DOHH2 (cell line): ENCODE measurements around the gene FARS2.

Experiments
- H3F3A ChIP-seq: fragments of 200-600 bp; sonication (generic), shearing (Covaris generic); 2 replicates; pipeline ENCODE4 v1.6.0; 2016; ENCODE audit warnings: antibody characterized with exemption, mild to moderate bottlenecking; ENCODE audit not compliant: control insufficient read depth, insufficient read depth
- H3K27ac ChIP-seq: fragments of 200-600 bp; sonication (generic); 2 replicates; pipeline ENCODE4 v1.5.1; 2014; ENCODE audit warnings: low read depth, mild to moderate bottlenecking, low read length, moderate library complexity
- H3K27me3 ChIP-seq: fragments of 200-600 bp; sonication (generic); 2 replicates; pipeline ENCODE4 v1.6.1; 2014; ENCODE audit warnings: mild to moderate bottlenecking, low read length, mixed read lengths; ENCODE audit not compliant: control insufficient read depth
- H3K36me3 ChIP-seq: fragments of 200-600 bp; sonication (generic); 2 replicates; pipeline ENCODE4 v1.6.1; 2014; ENCODE audit warnings: mild to moderate bottlenecking, low read length, moderate library complexity, mixed read lengths; ENCODE audit not compliant: control insufficient read depth
- H3K4me1 ChIP-seq: fragments of 200-600 bp; sonication (generic); 2 replicates; pipeline ENCODE4 v1.6.1; 2014; ENCODE audit warnings: mild to moderate bottlenecking, low read length, mixed read lengths; ENCODE audit not compliant: control insufficient read depth
- H3K4me2 ChIP-seq: fragments of 200-600 bp; sonication (generic); 2 replicates; pipeline ENCODE4 v1.6.0; 2014; ENCODE audit warnings: mild to moderate bottlenecking, low read length, moderate library complexity
- H3K4me3 ChIP-seq: fragments of 200-600 bp; sonication (generic); 2 replicates; pipeline ENCODE4 v1.5.1; 2014; ENCODE audit warnings: mild to moderate bottlenecking, low read length, mixed read lengths
- H3K79me2 ChIP-seq: fragments of 200-600 bp; sonication (generic); 2 replicates; pipeline ENCODE4 v1.6.1; 2014; ENCODE audit warnings: mild to moderate bottlenecking, low read length, mixed read lengths; ENCODE audit not compliant: control insufficient read depth
- H3K9me2 ChIP-seq: fragments of 200-600 bp; sonication (generic); replicated peaks from 2 replicates; pipeline ENCODE4 v1.6.1; 2014; ENCODE audit warnings: mild to moderate bottlenecking, low read length, mixed read lengths; ENCODE audit not compliant: control insufficient read depth
- H3K9me3 ChIP-seq: fragments of 200-600 bp; sonication (generic); 2 replicates; pipeline ENCODE4 v1.6.1; 2014; ENCODE audit warnings: antibody characterized with exemption, low read length, mixed read lengths; ENCODE audit not compliant: control insufficient read depth, insufficient read depth
- H4K20me1 ChIP-seq: fragments of 200-600 bp; sonication (generic); 2 replicates; pipeline ENCODE4 v1.6.0; 2014; ENCODE audit warnings: low read depth, mild to moderate bottlenecking, antibody characterized with exemption, low read length, moderate library complexity; ENCODE audit not compliant: control insufficient read depth, insufficient read depth
- EZH2phosphoT487 ChIP-seq: fragments of 200-600 bp; sonication (generic); IDR thresholded peaks from 2 replicates; pipeline ENCODE4 v1.6.1; 2017; ENCODE audit warnings: borderline replicate concordance, mild to moderate bottlenecking, antibody characterized with exemption, low read length, moderate library complexity, mixed read lengths
- TF ChIP-seq, protein P1 (sequence below): fragments of 200-600 bp; sonication (generic); IDR thresholded peaks from one replicate; pipeline ENCODE4 v1.5.1; 2014; ENCODE audit warnings: antibody characterized with exemption, mild to moderate bottlenecking, low read depth, low read length; ENCODE audit not compliant: poor library complexity, severe bottlenecking

FARS2 gene

DNA sequence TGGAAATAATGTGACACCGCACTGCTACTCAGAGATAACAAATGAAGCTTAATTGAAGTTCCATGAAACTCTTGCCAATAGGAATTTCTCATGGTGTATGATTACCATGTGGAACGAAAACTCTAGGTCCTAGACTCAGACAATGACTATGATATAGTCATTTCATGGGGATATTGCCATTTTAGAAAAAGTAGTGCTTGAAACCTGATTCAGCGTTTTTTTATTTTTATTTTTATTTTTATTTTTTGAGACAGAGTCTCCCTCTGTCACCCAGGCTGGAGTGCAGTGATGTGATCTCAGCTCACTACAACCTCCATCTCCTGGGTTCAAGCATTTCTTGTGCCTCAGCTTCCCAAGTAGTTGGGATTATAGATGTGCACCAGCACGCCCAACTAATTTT is 253.9 kb downstream of the FARS2 start:
- Histone ChIP-seq H3K79me2 (no peaks in the 10 kb centered on the region), H3K27ac (no peak overlapping the region), H3K9me2 (no peaks in the 10 kb centered on the region), H3K4me3 (no peak overlapping the region), H3K9me3 (no peaks in the 10 kb centered on the region), H3K4me1 (no peaks in the 10 kb centered on the region), H4K20me1 (no peaks in the 10 kb centered on the region), H3F3A (no peaks in the 10 kb centered on the region), H3K4me2 (no peak overlapping the region), H3K36me3 (no peaks in the 10 kb centered on the region), H3K27me3 (no peaks in the 10 kb centered on the region)
- no peak for TF ChIP-seq EZH2phosphoT487
- TF ChIP-seq, protein P1, sequence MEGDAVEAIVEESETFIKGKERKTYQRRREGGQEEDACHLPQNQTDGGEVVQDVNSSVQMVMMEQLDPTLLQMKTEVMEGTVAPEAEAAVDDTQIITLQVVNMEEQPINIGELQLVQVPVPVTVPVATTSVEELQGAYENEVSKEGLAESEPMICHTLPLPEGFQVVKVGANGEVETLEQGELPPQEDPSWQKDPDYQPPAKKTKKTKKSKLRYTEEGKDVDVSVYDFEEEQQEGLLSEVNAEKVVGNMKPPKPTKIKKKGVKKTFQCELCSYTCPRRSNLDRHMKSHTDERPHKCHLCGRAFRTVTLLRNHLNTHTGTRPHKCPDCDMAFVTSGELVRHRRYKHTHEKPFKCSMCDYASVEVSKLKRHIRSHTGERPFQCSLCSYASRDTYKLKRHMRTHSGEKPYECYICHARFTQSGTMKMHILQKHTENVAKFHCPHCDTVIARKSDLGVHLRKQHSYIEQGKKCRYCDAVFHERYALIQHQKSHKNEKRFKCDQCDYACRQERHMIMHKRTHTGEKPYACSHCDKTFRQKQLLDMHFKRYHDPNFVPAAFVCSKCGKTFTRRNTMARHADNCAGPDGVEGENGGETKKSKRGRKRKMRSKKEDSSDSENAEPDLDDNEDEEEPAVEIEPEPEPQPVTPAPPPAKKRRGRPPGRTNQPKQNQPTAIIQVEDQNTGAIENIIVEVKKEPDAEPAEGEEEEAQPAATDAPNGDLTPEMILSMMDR, result no peak

DNA sequence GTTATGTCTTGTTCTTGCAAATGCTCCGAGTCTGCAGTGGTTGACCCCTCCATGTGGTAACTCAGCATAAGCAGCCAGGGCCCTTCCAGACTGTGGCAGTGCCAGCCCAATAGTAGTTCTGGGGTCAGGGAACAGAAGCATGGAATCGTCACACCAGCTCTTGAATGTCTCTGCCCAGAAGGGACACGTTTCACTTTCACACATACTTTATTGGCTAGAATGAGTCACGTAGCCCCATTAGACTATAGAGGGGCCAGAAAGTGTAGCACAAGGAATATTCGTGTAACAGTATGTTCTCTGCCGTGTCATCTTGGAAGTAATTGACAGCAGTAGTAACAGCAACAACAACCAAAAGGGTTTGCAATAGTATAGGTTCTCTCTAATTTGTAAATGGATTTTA is 254.7 kb downstream of the FARS2 start:
- TF ChIP-seq, protein P1, result no peak
- no peak for TF ChIP-seq EZH2phosphoT487
- H3K9me2 ChIP-seq, result no peaks in the 10 kb centered on the region
- H3K27ac ChIP-seq, result no peak overlapping the region

DNA sequence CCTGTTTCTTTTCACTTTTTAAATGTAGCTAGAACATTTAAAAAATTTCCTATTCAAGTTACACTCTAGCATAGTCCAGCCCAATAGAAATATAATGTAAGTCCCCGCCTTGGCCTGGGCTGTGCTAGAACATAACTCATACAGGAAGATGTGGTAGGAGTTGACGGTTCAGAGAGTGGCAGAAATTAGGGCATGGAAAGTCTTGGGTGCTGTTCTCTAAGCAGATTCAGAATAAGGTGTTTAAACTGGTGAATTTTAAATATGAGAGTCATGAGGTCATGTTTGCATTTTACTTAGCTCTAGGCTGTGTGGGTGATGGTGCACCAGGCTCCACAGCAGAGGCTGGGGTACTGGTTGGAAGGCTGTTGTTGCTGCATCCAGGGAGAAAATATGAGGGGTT is 256.5 kb downstream of the FARS2 start:
- Histone ChIP-seq H3K27me3 (no peaks in the 10 kb centered on the region), H3K27ac (no peak overlapping the region), H3F3A (no peaks in the 10 kb centered on the region), H3K4me2 (no peak overlapping the region), H4K20me1 (no peaks in the 10 kb centered on the region), H3K9me3 (no peaks in the 10 kb centered on the region), H3K79me2 (no peaks in the 10 kb centered on the region), H3K4me3 (no peak overlapping the region), H3K4me1 (no peaks in the 10 kb centered on the region), H3K36me3 (no peaks in the 10 kb centered on the region), H3K9me2 (no peaks in the 10 kb centered on the region)
- TF ChIP-seq, protein P1, result no peak
- TF ChIP-seq EZH2phosphoT487, result no peak

More for the DNA sequence above, 254.7 kb downstream of the FARS2 start:
- Histone ChIP-seq H3K27me3 (no peaks in the 10 kb centered on the region), H3K79me2 (no peaks in the 10 kb centered on the region), H3K4me3 (no peak overlapping the region), H3K4me2 (no peak overlapping the region), H3F3A (no peaks in the 10 kb centered on the region), H3K9me3 (no peaks in the 10 kb centered on the region), H3K36me3 (no peaks in the 10 kb centered on the region), H4K20me1 (no peaks in the 10 kb centered on the region), H3K4me1 (no peaks in the 10 kb centered on the region)
